OCI-LY7 (cell line): Measurements from ENCODE around the gene NOD1. TPM values are rescaled to one million over a fixed set of nuclear protein-coding genes. Genes with fewer than 3 reads are reported as not detected.

Experiments
- BruUV-seq: library from RNA; stranded (reverse); fragments of 400-500 nt; replicated peaks from 2 replicates; lab custom pipeline; 2021; lab: Mats Ljungman, UMichigan
- CTCF ChIA-PET: fragments of 300-600 bp; sonication (Branson Sonifier 250); formaldehyde crosslinking; loops from one replicate; lab custom pipeline; 2022; ENCODE audit warnings: antibody characterized with exemption; ENCODE audit not compliant: unreplicated experiment; lab: Charles Lee
- POLR2A ChIA-PET: fragments of 300-600 bp; sonication (Branson Sonifier 250); formaldehyde crosslinking; loops from one replicate; lab custom pipeline; 2022; ENCODE audit warnings: antibody characterized with exemption; lab: Charles Lee
- DNase-seq: peaks from one replicate; pipeline ENCODE4 v3.0.0-alpha.2; 2015; ENCODE audit warnings: low spot score
- H2AFZ ChIP-seq: fragments of 200-600 bp; sonication (generic), shearing (Covaris generic); 2 replicates; pipeline ENCODE4 v1.6.1; 2014; ENCODE audit warnings: mild to moderate bottlenecking, antibody characterized with exemption, low read length, moderate library complexity
- H3K27ac ChIP-seq: fragments of 200-600 bp; sonication (generic); 2 replicates; pipeline ENCODE4 v1.5.1; 2014; ENCODE audit warnings: mixed run types, low read depth, mild to moderate bottlenecking, moderate library complexity, low read length, inconsistent platforms; ENCODE audit not compliant: poor library complexity, severe bottlenecking
- H3K36me3 ChIP-seq: fragments of 200-600 bp; sonication (generic); 2 replicates; pipeline ENCODE4 v1.6.1; 2014; ENCODE audit warnings: mild to moderate bottlenecking, antibody characterized with exemption, low read length, moderate library complexity, mixed read lengths; ENCODE audit not compliant: insufficient read depth
- H3K4me1 ChIP-seq: fragments of 200-600 bp; sonication (generic); 2 replicates; pipeline ENCODE4 v1.5.1; 2014; ENCODE audit warnings: mild to moderate bottlenecking, low read length; ENCODE audit not compliant: insufficient read depth, poor library complexity, severe bottlenecking
- H3K4me2 ChIP-seq: fragments of 200-600 bp; sonication (generic); 2 replicates; pipeline ENCODE4 v1.6.1; 2014; ENCODE audit warnings: mild to moderate bottlenecking, low read length
- H3K4me3 ChIP-seq: fragments of 200-600 bp; sonication (generic); 2 replicates; pipeline ENCODE4 v1.5.1; 2014; ENCODE audit warnings: mild to moderate bottlenecking, low read depth, low read length; ENCODE audit not compliant: poor library complexity, severe bottlenecking
- H3K79me2 ChIP-seq: fragments of 200-600 bp; sonication (generic); 2 replicates; pipeline ENCODE4 v1.6.1; 2016; ENCODE audit warnings: low read depth, mild to moderate bottlenecking, low read length, moderate library complexity, mixed read lengths; ENCODE audit not compliant: insufficient read depth
- H3K9me2 ChIP-seq: fragments of 200-600 bp; sonication (generic); 2 replicates; pipeline ENCODE4 v1.6.1; 2016; ENCODE audit warnings: mild to moderate bottlenecking, low read length, mixed read lengths; ENCODE audit not compliant: insufficient read depth
- H3K9me3 ChIP-seq: fragments of 200-600 bp; sonication (generic); 2 replicates; pipeline ENCODE4 v1.6.1; 2014; ENCODE audit warnings: mild to moderate bottlenecking, mixed run types, low read length, mixed read lengths
- H4K20me1 ChIP-seq: fragments of 200-600 bp; sonication (generic); 2 replicates; pipeline ENCODE4 v1.6.1; 2014; ENCODE audit warnings: mild to moderate bottlenecking, antibody characterized with exemption, low read length, moderate library complexity, mixed read lengths; ENCODE audit not compliant: insufficient read depth
- EZH2phosphoT487 ChIP-seq: fragments of 200-600 bp; sonication (generic); IDR thresholded peaks from 2 replicates; pipeline ENCODE4 v1.6.1; 2018; ENCODE audit warnings: low read depth, borderline replicate concordance, mild to moderate bottlenecking, mixed run types, antibody characterized with exemption, low read length, moderate library complexity, mixed read lengths
- intact Hi-C: fragments of 100-400 bp; cut with micrococcal nuclease; formaldehyde crosslinking; loops from one replicate; pipeline ENCODE4 v1.10.0; 2022; ENCODE audit not compliant: unreplicated experiment
- total RNA-seq, 2 experiments: library from RNA; depleted of rRNA in 1 of 2; stranded (reverse); fragments of >200 nt in 1 of 2; shearing (Covaris generic) in 1 of 2; gene quantifications; 2 replicates each; pipeline ENCODE4 v1.2.3, GENCODE V29; 2014 to 2022
- TF ChIP-seq, protein P1 (sequence below): fragments of 200-600 bp; sonication (generic); conservative IDR thresholded peaks from 2 replicates; pipeline ENCODE4 v1.5.1; 2014; ENCODE audit warnings: mild to moderate bottlenecking, antibody characterized with exemption, low read length, moderate library complexity, mixed read lengths

The NOD1 gene
- total RNA-seq, 2 experiments from 2014 or later, result 8.4 to 10.3 TPM

GRCh38 chr7:30468041-30468440 is 10.5 kb downstream of the NOD1 start:
- ChIA-PET CTCF (no interaction called here), POLR2A (interaction anchor here (0.6 kb wide), 1 partner anchor 35 kb away, joined by 3 read pairs; no protein-coding TSS in a partner anchor)
- H3K9me2 ChIP-seq, result no peaks in the 10 kb centered on the region
- no TSS peak for BruUV-seq
- H3K4me1 ChIP-seq, result peaks cover 65% of the 10 kb centered on the region
- H4K20me1 ChIP-seq, result no peaks in the 10 kb centered on the region
- H3K9me3 ChIP-seq, result no peaks in the 10 kb centered on the region
- DNase-seq, result peak; percentile 32
- intact Hi-C loops, result no loop called here
- no peaks in the 10 kb centered on the region for H3K79me2 ChIP-seq
- no peak overlapping the region for H3K4me3 ChIP-seq
- TF ChIP-seq EZH2phosphoT487, result no peak
- TF ChIP-seq, protein P1, sequence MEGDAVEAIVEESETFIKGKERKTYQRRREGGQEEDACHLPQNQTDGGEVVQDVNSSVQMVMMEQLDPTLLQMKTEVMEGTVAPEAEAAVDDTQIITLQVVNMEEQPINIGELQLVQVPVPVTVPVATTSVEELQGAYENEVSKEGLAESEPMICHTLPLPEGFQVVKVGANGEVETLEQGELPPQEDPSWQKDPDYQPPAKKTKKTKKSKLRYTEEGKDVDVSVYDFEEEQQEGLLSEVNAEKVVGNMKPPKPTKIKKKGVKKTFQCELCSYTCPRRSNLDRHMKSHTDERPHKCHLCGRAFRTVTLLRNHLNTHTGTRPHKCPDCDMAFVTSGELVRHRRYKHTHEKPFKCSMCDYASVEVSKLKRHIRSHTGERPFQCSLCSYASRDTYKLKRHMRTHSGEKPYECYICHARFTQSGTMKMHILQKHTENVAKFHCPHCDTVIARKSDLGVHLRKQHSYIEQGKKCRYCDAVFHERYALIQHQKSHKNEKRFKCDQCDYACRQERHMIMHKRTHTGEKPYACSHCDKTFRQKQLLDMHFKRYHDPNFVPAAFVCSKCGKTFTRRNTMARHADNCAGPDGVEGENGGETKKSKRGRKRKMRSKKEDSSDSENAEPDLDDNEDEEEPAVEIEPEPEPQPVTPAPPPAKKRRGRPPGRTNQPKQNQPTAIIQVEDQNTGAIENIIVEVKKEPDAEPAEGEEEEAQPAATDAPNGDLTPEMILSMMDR, result no peak
- no peak overlapping the region; the same call in 1 of the 2 replicates for H2AFZ ChIP-seq
- H3K4me2 ChIP-seq, result no peak overlapping the region
- no peaks in the 10 kb centered on the region for H3K36me3 ChIP-seq
- no peak overlapping the region for H3K27ac ChIP-seq

- no TSS peak for BruUV-seq
- CTCF ChIA-PET, result no interaction called here
Measured at GRCh38 chr7:30467271-30467670, 11.3 kb downstream of the NOD1 start.

DNA sequence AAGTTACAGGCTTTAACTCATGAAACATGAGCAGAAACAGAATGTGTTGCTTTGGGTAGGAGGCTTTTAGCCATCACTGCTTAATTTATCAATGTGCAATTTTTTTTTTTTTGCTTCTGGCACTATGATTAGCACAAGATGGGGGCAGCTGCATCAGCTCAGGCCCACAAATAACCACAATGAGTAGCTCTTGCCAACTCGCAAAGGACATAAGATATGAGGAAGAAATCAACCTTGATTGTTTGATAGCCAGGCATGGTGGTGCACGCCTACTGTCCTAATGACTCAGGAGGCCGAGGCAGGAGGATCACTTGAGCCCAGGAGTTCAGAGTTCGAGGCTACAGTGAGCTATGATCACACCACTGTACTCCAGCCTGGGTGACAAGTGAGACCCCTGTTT is 12.3 kb downstream of the NOD1 start:
- Histone ChIP-seq H3K9me2 (no peaks in the 10 kb centered on the region), H2AFZ (0 out of 2 replicates have a peak overlapping the region, but pooled peaks have one; percentile 11), H3K4me1 (peaks cover 57% of the 10 kb centered on the region), H3K27ac (no peak overlapping the region), H3K36me3 (no peaks in the 10 kb centered on the region), H3K4me3 (no peak overlapping the region), H3K4me2 (no peak overlapping the region), H4K20me1 (no peaks in the 10 kb centered on the region), H3K79me2 (no peaks in the 10 kb centered on the region), H3K9me3 (no peaks in the 10 kb centered on the region)
- ChIA-PET CTCF (interaction anchor here (0.6 to 0.9 kb wide), 2 partner anchors 12 to 187 kb away, joined by 3 read pairs; no protein-coding TSS in a partner anchor), POLR2A (interaction anchor here (0.6 to 2.1 kb wide), 4 partner anchors 8 to 131 kb away, joined by 3 to 7 read pairs (median 4); partner anchors contain the start of gene NOD1)
- intact Hi-C loops, result no loop called here
- TF ChIP-seq, protein P1, result no peak
- no peak for TF ChIP-seq EZH2phosphoT487
- no TSS peak for BruUV-seq
- no peak for DNase-seq

More at GRCh38 chr7:30467271-30467670, 11.3 kb downstream of the NOD1 start:
- H3K4me1 ChIP-seq, result peaks cover 62% of the 10 kb centered on the region
- no peaks in the 10 kb centered on the region for H3K9me3 ChIP-seq
- H3K27ac ChIP-seq, result no peak overlapping the region
- H2AFZ ChIP-seq, result no peak overlapping the region
- H3K9me2 ChIP-seq, result no peaks in the 10 kb centered on the region
- no peak overlapping the region for H3K4me2 ChIP-seq
- no peaks in the 10 kb centered on the region for H3K79me2 ChIP-seq
- H3K36me3 ChIP-seq, result no peaks in the 10 kb centered on the region
- POLR2A ChIA-PET, result interaction anchor here (0.6 kb wide), 2 partner anchors 10 to 36 kb away, joined by 3 read pairs; no protein-coding TSS in a partner anchor
- DNase-seq, result peak; percentile 37
- no peaks in the 10 kb centered on the region for H4K20me1 ChIP-seq
- TF ChIP-seq, protein P1, result no peak
- TF ChIP-seq EZH2phosphoT487, result no peak
- intact Hi-C loops, result no loop called here
- no peak overlapping the region for H3K4me3 ChIP-seq
